ENCODE results near the gene ALAS1.

DNA sequence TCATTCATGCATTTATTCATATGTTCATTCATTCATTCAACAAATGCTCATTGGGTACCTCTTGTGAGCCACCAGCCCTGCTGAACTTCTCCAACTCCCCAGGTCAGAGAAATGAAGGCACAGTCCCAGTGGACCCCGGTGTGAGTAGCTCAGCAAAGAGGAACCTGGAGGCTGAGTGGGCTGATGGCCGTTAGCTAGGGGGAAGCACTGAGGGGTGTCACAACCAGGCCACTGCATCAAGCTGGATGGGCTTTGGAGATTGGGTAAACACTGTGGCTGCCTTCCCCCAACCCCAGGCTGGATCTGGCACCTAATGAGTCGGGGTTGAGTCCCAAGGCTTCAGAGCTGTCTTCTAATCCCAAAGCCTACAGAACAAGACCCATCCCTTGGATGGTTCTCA lies 12.1 kb upstream of the ALAS1 start:
- no peak for TF ChIP-seq CTCF (IDR thresholded peaks at IDR 0.05)
- no peak for TF ChIP-seq EZH2 (IDR thresholded peaks at IDR 0.05; ENCODE audit: borderline replicate concordance, insufficient read depth, low read depth, low read length, poor library complexity, severe bottlenecking)

All from B cell (primary cell).